NCI-H1436 treated with DMSO at 0.1 percent for 48 hours (cell line): Measurements from ENCODE around the gene GNAI2.
"Not testable (repeated sequence)": the region's sequence is repeated elsewhere in the genome, so short reads cannot be mapped to it uniquely, and the experiment has no call there.

ENCODE experiments used
- DNase-seq: peaks from one replicate; lab custom pipeline; 2025; lab: John Stamatoyannopoulos, UW

The GNAI2 gene

DNA sequence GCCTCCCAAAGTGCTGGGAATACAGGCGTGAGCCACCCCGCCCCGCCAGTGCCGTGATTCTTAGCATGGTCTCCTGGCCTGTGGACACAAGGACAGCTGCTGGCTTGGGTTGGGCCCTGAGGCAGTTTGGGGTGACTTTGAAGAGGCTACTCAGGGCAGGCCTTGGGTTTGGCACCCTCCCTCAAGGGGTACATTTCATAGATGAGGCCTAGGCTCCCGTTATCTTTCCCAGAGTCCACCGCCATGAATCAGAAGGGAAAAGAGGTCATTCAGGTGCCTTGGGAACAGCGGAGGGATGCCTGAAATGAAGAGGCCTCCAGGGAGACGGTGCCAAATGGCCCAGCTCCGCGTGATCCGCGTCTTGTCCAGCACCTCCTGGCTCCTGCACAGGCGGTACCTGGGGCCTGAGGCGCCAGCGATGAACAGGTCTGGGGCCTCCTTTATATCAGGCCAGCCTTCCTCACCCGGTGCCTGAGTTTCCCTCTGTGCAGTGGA, 9.3 kb downstream of the GNAI2 start:
- no peak for DNase-seq

DNA sequence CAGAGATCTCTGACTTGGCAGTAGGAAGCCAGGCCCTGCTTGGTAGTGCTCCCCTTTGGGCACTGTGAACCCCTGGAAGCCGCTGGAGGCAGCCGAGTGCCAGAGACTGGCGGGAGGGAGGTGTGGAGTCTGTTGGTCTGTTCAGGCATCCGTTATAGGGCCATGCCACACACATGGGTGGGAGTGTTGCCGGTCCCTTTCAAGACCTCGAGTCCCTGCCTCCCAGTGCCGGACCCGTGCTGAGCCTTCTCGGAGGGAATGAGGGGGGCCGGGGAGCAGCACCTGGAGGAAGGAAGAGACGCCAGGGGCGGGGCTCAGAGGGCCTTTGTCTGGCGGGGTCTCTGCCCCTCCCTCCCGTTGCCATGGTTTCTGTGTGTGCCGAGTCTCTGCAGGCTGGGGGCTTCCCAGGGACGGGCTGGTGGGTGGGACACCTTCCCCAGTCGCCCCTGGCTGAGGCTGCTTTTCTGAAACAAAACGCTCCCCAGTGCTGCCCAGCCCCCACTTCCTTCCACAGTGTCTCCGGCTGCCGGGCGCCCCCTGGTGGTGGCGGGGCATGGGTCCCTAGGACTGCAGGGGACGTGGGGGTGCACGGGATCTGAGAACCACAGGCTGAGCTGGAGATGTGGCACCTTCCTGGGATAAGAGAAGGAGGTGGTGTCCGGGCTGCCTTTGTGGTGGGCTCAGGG, 10.0 kb downstream of the GNAI2 start:
- DNase-seq, result no peak

DNA sequence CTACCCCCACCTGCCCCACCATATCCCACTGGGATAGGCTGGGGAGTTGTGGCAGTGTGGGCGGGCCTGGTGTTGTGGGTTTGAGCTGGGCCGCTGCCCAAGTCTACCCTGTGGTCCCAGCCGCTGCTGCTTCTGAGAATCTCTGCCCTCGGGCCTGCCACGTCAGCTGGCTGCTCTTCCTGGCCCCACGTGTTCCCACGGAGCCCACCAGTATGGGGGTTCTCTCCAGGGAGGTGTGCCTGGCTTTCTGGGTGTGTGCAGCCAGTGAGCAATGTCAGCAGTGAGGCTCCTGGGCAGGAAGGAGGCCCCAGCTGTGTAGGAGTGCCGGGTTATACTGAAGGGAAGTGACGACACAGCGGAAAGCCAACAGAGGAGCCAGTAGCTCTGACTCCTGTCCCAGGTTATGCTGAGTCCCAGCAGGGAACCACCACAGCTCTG, 10.5 kb downstream of the GNAI2 start:
- DNase-seq, result no peak

DNA sequence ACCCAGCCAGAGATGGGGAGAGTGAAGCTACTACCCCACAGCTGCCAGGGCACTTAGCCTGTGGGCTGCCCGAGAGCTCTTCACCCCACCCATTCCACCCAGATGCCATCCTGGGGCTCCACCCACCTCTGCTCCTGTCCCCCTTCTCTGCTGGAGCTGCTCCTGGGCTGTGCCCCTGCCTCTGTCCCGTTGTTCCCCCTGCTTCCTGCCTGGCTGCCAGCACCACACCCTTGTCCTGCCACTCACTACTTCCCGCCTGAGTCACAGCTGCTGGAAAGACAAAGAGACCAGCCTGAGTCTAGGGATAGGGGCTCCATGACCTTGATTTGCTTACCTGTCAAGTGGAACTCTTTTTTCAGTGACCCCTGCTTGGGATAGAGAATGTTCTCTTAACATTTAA, 12.4 kb downstream of the GNAI2 start:
- no peak for DNase-seq

DNA sequence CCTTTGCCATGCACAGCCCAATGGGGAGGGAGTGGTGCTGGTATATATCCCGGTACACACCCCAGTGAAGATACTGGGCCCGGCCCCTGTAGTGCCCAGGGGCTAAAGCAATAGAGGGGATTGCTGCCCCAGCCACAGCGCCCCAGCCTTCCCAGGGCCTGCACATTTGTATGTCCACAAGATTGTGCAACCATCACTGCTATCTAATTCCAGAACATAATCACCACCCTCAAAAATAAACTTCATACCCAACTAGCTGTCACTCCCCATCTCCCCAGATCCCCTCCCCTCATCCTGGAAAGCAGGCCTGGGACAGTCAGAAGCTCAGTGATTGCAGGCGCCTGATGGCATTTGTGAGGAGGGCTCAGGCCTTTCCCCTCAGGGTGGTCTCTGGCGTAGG, 13.5 kb downstream of the GNAI2 start:
- DNase-seq, result no peak

DNA sequence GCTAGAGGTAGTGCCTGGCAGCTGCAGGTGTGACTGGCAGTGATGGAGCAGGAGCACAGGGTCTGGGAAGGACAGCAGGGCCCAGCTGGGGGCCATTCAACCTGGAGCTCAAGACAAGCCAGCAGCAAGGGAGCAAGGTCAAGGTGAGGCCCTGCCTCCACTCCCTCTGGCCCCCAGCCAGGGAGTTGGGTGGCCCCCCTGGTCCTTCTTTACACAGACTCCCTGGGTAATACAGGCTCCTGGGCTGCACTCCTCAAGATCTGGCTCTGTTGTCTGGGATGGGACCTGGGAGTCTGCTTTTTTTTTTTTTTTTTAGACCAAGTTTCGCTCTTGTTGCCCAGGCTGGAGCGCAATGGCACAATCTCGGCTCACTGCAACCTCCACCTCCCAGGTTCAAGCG, 14.5 kb downstream of the GNAI2 start:
- no peak for DNase-seq

DNA sequence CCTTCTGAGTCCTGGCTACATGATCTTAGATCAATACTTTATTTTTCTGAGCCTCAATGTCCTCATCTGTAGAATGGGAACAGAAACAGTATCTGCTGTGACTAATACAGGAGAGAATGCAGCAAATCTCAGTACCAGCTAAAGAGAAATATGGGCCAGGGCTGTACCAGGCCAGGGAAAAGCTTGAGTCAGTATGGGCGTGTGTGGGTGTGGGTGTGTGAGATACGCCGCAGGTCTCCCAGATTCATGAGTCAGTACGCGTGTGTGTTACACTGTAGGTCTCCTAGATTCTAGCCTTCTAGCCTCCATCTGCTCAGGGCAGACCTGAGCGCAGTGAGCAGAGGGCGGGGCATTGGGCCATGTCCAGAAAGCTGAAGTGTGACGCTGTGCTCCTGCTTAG, 15.2 kb downstream of the GNAI2 start:
- DNase-seq, result no peak

DNA sequence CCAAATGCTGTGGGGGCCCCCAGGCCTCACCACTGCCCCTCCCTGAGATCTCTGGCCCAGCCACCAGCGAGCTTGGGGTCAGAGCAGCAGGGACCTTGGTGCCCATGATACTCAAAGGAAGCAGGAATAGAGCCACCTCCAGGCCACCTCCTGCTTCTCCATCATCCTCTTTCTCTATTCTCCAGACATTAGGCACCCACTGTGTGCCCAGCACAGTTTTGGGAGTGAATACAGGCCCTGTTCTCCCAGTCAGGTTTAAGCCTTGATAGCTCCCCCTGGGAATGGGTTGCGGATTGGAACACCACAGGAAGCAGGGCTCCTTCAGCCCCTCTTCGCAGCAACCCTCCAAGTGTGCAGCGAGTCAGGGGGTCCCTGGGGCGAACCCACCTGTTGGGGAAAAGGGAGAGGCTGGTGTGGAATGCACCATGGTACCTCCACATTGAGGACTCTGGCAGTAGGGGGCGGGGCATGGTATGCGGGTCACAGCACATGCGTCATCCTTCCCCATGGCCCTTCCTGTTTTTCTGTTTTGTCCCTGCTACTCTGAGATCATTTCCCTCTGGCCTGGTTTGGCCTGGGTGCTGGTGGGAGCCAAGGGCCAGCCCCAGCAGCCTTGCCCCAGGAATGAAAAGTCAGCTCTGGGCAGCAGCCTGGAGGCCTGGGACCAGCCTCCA, 18.7 kb downstream of the GNAI2 start:
- no peak for DNase-seq

DNA sequence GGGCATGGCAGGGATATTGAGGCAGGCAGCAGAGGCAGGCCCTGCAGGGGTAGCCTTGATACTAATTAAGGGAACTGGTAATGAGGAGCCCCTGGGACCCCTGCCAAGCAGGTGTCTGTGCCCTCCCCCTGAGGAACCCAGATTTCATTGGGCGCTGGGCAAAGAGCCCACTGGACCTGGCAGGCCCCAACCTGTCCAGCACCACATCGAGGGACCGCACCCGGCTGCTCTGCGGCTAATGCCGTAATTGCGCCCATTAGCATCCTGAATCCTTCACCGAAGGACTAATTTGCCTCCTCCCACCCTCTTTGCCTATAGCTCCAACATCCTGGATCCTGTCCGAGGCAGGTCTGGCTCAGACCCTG, 19.2 kb downstream of the GNAI2 start:
- DNase-seq, result no peak

DNA sequence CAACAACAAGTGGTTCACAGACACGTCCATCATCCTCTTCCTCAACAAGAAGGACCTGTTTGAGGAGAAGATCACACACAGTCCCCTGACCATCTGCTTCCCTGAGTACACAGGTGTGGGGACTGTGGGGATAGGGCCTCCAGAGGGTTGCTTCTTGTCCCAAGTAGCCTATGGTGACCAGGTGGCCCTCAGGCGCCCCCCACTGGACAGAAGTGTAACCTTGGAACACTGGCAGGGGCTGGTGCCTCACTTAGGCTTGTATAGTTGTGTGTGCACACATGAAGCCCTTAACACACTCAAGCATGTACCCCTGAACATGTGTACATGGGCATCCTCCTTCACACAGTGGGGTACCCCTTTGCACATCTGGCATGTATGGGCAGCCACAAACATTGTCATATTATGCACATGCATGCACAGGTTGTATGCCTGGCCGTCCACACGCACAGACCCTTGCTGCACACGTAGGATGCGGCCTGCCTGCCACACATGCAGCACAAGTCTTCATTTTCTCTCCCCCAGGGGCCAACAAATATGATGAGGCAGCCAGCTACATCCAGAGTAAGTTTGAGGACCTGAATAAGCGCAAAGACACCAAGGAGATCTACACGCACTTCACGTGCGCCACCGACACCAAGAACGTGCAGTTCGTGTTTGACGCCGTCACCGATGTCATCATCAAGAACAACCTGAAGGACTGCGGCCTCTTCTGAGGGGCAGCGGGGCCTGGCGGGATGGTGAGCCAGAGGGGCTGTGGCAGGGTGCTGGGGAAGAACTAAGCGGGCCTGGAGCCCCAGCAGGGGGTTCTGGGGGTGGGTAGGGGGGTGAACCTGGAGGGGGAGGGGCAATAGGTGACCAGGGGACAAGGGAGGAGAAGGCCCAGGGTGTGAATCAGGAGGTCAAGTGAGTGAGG, 21.2 kb downstream of the GNAI2 start:
- no peak for DNase-seq

DNA sequence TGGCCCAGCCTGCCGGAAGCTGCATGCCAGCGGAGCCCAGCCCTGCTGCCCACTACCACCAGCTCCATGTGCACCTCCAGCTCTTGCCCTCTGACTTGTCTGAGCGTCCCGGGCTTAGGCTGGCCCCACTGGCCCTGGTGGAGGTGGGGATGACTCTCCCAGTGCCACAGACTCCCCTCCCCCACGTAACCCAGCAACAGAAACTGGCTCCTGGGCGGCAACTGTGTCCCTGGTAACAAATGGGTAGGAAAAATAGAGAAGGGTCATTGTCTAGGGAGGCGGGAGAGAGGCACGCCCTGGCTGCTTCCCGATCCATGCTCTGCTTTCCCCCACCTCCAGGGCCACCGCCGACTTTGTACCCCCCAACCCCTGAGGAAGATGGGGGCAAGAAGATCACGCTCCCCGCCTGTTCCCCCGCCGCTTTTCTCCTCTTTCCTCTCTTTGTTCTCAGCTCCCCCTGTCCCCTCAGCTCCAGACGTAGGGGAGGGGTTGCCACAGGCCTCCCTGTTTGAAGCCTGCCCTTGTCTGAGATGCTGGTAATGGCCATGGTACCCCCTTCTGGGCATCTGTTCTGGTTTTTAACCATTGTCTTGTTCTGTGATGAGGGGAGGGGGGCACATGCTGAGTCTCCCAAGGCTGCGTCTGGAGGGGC, 22.2 kb downstream of the GNAI2 start:
- no peak for DNase-seq

DNA sequence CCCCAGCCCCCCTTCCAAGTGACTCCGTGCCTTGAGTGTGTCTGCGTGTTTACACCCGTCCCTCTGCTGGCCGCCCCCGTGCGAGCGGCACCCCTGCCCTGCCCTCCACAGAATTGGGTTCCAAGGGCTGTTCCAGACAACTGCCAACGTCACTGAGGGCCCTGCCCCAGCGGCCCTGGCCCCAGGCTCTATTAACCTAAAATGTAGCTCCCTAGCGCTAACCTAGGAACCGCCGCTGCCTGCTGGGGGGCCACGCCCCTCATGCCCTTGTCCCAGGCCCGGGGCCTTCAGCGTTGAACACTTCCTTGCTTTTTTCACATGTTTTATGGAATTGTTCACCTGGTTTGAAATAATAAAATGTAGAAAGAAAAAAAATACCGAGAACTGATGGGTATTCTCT, 23.0 kb downstream of the GNAI2 start:
- no peak for DNase-seq

DNA sequence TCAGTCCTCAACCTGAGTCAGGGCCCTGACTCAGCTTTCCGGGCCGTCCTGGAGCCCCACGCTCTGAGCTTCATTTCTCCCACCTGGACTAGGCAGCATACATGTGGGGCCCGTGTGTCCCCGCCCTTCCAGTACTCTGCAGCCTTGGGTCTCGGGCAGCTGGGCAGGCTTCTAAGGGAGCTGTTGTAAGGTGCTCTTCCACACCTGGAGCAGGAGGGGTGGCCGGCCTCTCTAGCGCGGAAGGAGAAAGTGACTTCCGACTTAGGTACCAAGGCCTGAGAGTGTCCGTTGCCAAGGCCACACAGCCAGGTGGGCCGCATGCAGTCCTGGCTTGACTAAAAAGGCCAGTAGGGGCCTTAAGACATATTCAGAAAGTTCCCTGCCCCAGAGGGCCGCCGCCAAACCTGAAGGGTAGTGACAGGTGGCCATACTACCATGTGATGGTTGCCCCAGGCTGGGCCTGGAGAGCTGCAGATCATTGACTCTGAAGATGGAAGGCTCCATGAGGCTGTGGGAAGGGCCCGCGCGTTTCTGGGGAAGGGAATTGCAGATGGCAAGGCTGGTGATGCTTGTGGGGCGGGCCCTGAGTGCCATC, 23.5 kb downstream of the GNAI2 start:
- no peak for DNase-seq

DNA sequence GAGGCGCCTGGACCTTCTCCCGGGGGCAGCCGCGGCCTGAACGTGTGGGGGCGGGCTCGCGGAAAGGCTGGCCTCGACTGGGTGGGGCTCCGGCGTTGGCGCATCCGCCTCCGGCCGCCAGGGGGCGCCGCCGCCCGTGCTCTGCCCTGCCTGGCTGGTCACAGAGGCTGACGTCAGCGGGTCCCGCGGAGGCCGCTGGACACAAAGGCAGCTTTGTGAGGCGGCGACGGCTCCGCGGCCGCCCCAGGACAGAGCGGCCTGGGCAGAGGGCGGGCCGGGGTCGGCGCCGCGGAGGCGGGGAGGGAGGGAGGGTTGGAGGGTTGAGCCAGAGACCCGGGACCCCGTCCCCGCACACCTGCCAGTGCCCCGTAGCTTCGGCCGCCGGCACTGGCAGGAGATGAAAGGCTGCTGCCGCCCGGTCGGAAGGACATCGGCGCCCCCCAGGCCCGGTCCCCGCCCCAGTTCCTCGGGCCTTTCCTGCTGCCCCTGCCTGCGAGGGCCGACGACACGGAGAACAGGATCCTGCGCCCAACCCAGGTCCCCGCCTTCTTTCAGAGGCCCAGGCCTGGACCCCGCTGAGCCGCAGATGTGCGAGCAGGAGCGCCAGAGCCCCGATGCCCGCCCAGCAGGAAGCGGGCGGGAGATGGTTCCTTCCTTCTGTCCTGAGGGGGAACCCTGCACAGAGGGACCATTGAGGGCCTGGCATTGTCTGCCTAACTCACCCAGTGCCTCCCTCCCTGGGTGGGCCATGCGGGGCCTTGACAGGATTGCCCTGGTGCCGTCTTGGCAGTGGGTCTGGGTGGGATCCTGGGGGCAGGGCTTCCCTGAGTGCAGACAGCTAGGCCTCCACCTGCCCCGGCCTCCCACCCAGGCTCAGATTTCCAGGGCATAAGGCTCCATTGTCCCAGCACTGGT, 24.3 kb downstream of the GNAI2 start:
- DNase-seq, result no peak

DNA sequence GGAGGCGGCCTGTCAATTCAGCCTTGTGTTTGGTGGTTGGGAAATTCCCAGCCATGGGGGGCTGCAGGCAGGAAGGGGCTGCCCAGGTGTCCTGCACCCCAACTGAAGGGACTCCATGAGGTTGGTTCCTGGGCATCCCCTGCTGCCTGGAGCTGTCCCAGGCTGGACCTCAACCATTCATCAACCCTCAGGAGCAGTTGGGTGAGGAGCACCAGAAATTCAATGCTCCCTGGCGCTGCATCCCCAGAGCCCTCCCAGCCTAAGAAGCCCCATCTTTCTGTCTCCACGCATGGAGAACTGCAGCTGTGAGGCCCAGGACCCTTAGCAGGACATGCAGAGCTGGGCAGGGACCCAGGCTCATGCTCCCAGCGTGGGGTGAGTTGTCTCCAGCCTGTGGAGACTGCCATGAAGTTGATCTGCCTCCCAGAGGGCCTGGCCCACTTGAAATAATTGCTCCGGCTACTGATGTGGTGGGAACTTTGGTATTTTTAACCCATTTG, 25.0 kb downstream of the GNAI2 start:
- DNase-seq, result no peak

DNA sequence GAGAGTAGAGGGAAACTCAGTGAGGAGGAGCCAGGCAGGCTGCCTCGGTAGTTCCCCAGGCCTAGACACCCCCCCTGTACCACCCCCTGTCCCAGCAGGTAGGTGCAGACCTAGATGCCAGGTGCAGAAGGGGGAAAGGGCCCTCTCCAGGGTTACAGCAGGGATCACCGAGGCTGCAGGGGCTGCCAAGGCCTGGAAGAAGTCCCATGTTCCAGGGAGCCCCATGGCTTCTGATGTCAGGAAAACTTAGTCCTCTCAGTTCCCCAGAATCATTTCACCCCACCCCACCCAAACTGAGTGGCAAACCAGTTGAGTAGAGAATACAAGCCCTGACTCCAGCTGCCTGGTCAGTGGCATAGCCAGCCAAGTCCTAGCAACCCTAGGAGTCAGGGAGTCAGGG, 25.5 kb downstream of the GNAI2 start:
- no peak for DNase-seq

DNA sequence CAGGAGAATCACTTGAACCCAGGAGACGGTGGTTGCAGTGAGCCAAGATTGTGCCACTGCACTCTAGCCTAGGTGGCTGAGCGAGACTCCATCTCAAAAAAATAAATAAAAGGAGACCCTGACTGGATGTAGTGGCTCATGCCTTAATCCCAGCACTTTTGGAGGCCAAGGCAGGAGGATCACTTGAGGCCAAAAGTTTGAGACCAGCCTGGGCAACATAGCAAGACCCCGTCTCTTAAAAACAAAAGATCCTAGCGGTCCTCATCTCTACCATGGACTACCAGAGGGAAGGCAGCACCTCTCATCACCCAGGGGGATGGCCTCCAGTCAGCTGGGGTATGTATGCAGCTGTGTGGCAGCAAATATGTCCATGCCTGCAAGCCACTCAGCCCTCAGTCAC, 26.2 kb downstream of the GNAI2 start:
- not testable (repeated sequence) for DNase-seq

DNA sequence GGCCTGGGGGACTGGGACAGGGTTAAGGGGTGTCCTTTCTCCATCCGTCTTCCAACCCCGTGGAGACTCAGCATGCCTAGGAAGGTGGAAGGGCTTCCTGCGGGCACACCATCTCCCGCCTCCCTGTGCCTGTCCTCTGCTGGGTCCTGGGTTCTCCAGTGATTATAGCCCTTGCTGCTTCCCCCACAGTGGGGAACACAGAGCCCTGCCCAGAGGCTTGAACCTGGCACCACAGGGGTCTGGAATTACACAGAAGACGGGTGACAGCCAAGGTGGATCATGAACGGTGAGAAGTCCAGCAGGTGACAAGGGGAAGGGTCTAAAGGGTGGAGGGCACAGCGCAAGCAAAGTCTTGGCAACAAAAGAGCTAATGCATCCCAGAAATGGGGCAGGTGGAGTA, 26.8 kb downstream of the GNAI2 start:
- DNase-seq, result no peak

DNA sequence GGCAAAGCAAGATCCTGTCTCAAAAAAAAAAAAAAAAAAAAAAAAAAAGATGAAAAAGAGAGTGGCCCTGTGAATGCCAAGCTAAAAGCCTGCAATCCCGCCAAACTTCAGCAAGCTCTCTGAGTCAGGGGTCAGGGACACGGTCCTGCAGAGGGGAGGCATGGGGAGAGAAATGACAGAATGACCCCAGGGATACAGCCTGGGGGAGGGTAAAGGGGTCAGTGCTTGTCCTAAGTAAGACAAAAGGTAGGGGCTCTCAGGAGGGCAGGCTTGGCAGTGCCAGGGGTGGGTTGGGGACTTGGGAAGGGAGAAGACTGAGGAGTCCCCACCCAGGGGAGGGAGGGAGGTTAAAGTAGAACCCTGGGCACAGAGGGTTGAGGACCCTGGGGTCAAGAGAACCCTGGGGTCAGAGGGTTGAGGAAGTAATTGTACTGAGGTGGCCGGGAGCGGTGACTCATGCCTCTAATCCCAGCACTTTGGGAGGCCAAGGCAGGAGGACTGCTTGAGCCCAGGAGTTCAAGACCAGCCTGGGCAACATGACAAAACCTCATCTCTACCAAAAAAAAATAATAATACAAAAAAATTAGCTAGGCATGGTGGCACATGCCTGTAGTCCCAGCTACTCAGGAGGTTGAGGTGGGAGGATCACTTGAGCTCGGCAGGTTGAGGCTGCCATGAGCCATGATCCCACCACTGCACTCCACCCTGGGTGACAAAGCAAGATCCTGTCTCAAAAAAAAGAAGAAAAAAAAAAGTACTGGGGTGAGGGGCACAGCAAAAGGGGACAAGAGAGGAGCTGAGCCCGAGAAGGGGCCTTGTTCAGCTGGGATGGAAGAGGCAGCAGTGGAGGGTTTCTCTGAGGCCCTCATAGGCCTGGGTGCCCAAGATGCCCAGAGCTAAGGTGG, 27.7 kb downstream of the GNAI2 start:
- no peak for DNase-seq
